CD4-positive, alpha-beta T cell (primary cell): ENCODE measurements around the gene HECW1. TPM values are rescaled to one million over a fixed set of nuclear protein-coding genes. Genes with fewer than 3 reads are reported as not detected.
A peak's percentile ranks its signal among the peaks of the same experiment; 100 is the strongest.
"Not testable (repeated sequence)": the region's sequence is repeated elsewhere in the genome, so short reads cannot be mapped to it uniquely, and the experiment has no call there.

ENCODE experiments used
- ATAC-seq: fragments of 200-7000 bp; cut with Tn5 transposase; one replicate; pipeline ENCODE4 v1.10.0; 2022; ENCODE audit warnings: mild to moderate bottlenecking; ENCODE audit not compliant: poor library complexity
- CTCF ChIA-PET: fragments of 350-600 bp; sonication (Branson Sonifier 250); formaldehyde crosslinking; loops from one replicate; lab custom pipeline; 2021; ENCODE audit warnings: antibody characterized with exemption, inconsistent platforms; lab: Charles Lee
- POLR2A ChIA-PET: fragments of 350-600 bp; sonication (Branson Sonifier 250); formaldehyde crosslinking; loops from one replicate; lab custom pipeline; 2021; ENCODE audit warnings: antibody characterized with exemption, inconsistent platforms; lab: Charles Lee
- DNase-seq, 14 experiments: peaks; one replicate each; pipeline ENCODE4 v3.0.0-alpha.2; 2013 to 2020; ENCODE audit warnings: mixed read lengths in 2 of 14
- H3K27ac ChIP-seq, 2 donors: one replicate each; pipeline versions ENCODE4 v1.5.1 to v1.7.0; 2013; ENCODE audit warnings: low read length in 2 of 2, low read depth in 1 of 2, mild to moderate bottlenecking in 1 of 2
- H3K27me3 ChIP-seq, 2 experiments: 1 replicate in 1 of 2; 2 replicates in 1 of 2; pipeline versions ENCODE4 v1.6.1 to v1.7.0; 2013; ENCODE audit warnings: low read length in 2 of 2, control low read depth in 1 of 2, mild to moderate bottlenecking in 1 of 2, moderate library complexity in 1 of 2; ENCODE audit not compliant: insufficient read depth in 2 of 2, control insufficient read depth in 1 of 2
- H3K36me3 ChIP-seq: one replicate; pipeline ENCODE4 v1.6.1; 2013; ENCODE audit warnings: low read length, control low read depth; ENCODE audit not compliant: insufficient read depth
- H3K4me1 ChIP-seq: one replicate; pipeline ENCODE4 v1.6.1; 2013; ENCODE audit warnings: low read length, control low read depth; ENCODE audit not compliant: insufficient read depth
- H3K4me3 ChIP-seq: one replicate; pipeline ENCODE4 v1.5.1; 2013; ENCODE audit warnings: mild to moderate bottlenecking, low read length, moderate library complexity
- H3K9me3 ChIP-seq, 2 experiments: 1 replicate in 1 of 2; 2 replicates in 1 of 2; pipeline versions ENCODE4 v1.6.1 to v1.7.0; 2013; ENCODE audit warnings: low read length in 2 of 2, mild to moderate bottlenecking in 2 of 2, control low read depth in 1 of 2, moderate library complexity in 1 of 2; ENCODE audit not compliant: control insufficient read depth in 1 of 2, insufficient read depth in 1 of 2
- H3K27ac Mint-ChIP-seq: one replicate; pipeline ENCODE4 v1.8.0; 2020; ENCODE audit warnings: mixed read lengths
- H3K27me3 Mint-ChIP-seq: one replicate; pipeline ENCODE4 v1.8.0; 2021; ENCODE audit warnings: mixed read lengths
- H3K36me3 Mint-ChIP-seq: one replicate; pipeline ENCODE4 v1.8.0; 2021; ENCODE audit warnings: low read depth, mixed read lengths
- H3K4me1 Mint-ChIP-seq: one replicate; pipeline ENCODE4 v1.8.0; 2021; ENCODE audit warnings: low read depth, mixed read lengths
- H3K4me3 Mint-ChIP-seq: one replicate; pipeline ENCODE4 v1.8.0; 2020; ENCODE audit warnings: mild to moderate bottlenecking, mixed read lengths
- H3K9me3 Mint-ChIP-seq: one replicate; pipeline ENCODE4 v1.8.0; 2020; ENCODE audit warnings: mixed read lengths
- intact Hi-C, 2 experiments: fragments of 100-400 bp; cut with DNase I in 1 of 2; cut with micrococcal nuclease in 1 of 2; formaldehyde crosslinking; loops; one replicate each; pipeline versions ENCODE4 v1.15.1 to v1.9.0; 2023 to 2025; cut with DNase I, micrococcal nuclease
- polyA plus RNA-seq, 2 donors: library from polyadenylated mRNA; unstranded; fragments of 120-200 nt; gene quantifications; one replicate each; pipeline ENCODE4 v1.2.1, GENCODE V29; 2013
- total RNA-seq, 174 experiments: library from RNA in 2 of 174; stranded (reverse) in 2 of 174; gene quantifications; one replicate each; pipeline ENCODE4 v1.2.3 and lab custom pipeline; 2021 to 2026
- TF ChIP-seq, protein P1 (sequence below): fragments of 200-600 bp; IDR thresholded peaks from one replicate; pipeline ENCODE4 v1.8.0; 2022; ENCODE audit warnings: antibody characterized with exemption, mild to moderate bottlenecking

HECW1 gene
- not detected for total RNA-seq
- polyA plus RNA-seq (2013, experiment 1 of 2) = not detected
- polyA plus RNA-seq (2013, experiment 2 of 2) = 0.03 TPM
- 0 to 0.36 (median 0) reads per million in 172 experiments for total RNA-seq (lab: John Stamatoyannopoulos, UW)

GRCh38 chr7:43112459-43112940 lies at the start of gene HECW1:
HECW1 (plus strand) TSS chr7:43112647; CDS start chr7:43243906, 131,259 bp downstream.
- Histone ChIP-seq H3K4me1 (peaks cover 7% of the 10 kb centered on the region), H3K9me3 (peaks cover 0 to 4% of the 10 kb centered on the region in 2 experiments), H3K27ac (no peak within 1 kb of the TSS), H3K27me3 (peaks cover 31 to 90% of the 10 kb centered on the region in 2 experiments), H3K36me3 (no peaks in the 10 kb centered on the region), H3K4me3 (no peak within 1 kb of the TSS)
- Mint-ChIP-seq H3K27me3 (peaks cover 86% of the 10 kb centered on the region), H3K4me1 (peaks cover 18% of the 10 kb centered on the region), H3K9me3 (no peaks in the 10 kb centered on the region), H3K36me3 (no peaks in the 10 kb centered on the region), H3K27ac (no peak within 1 kb of the TSS), H3K4me3 (peak within 1 kb of the TSS; percentile 39)
- DNase-seq (no peak), ATAC-seq (no peak)
- intact Hi-C loops = no loop called here
- ChIA-PET CTCF (no interaction called here), POLR2A (no interaction called here)
- TF ChIP-seq, protein P1, sequence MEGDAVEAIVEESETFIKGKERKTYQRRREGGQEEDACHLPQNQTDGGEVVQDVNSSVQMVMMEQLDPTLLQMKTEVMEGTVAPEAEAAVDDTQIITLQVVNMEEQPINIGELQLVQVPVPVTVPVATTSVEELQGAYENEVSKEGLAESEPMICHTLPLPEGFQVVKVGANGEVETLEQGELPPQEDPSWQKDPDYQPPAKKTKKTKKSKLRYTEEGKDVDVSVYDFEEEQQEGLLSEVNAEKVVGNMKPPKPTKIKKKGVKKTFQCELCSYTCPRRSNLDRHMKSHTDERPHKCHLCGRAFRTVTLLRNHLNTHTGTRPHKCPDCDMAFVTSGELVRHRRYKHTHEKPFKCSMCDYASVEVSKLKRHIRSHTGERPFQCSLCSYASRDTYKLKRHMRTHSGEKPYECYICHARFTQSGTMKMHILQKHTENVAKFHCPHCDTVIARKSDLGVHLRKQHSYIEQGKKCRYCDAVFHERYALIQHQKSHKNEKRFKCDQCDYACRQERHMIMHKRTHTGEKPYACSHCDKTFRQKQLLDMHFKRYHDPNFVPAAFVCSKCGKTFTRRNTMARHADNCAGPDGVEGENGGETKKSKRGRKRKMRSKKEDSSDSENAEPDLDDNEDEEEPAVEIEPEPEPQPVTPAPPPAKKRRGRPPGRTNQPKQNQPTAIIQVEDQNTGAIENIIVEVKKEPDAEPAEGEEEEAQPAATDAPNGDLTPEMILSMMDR = no peak

- H3K27ac ChIP-seq = no peak overlapping the region
- no peak overlapping the region for H3K27ac Mint-ChIP-seq
- peak in 2 of 14 experiments; percentile 7 to 20 for DNase-seq
- H3K36me3 Mint-ChIP-seq = no peaks in the 10 kb centered on the region
- ATAC-seq = no peak
- H3K27me3 ChIP-seq = peaks cover 0 to 5% of the 10 kb centered on the region in 2 experiments
- intact Hi-C loops = no loop called here
- H3K36me3 ChIP-seq = no peaks in the 10 kb centered on the region
- H3K4me1 Mint-ChIP-seq = no peaks in the 10 kb centered on the region
- H3K27me3 Mint-ChIP-seq = peaks cover 36% of the 10 kb centered on the region
- no peak overlapping the region for H3K4me3 Mint-ChIP-seq
- no peak overlapping the region for H3K4me3 ChIP-seq
- no peaks in the 10 kb centered on the region for H3K9me3 ChIP-seq
- TF ChIP-seq, protein P1 = no peak
- CTCF ChIA-PET = no interaction called here
- POLR2A ChIA-PET = no interaction called here
- no peaks in the 10 kb centered on the region for H3K9me3 Mint-ChIP-seq
- no peaks in the 10 kb centered on the region for H3K4me1 ChIP-seq
Observed at GRCh38 chr7:43071604-43072003, 40.8 kb upstream of the HECW1 start.

DNA sequence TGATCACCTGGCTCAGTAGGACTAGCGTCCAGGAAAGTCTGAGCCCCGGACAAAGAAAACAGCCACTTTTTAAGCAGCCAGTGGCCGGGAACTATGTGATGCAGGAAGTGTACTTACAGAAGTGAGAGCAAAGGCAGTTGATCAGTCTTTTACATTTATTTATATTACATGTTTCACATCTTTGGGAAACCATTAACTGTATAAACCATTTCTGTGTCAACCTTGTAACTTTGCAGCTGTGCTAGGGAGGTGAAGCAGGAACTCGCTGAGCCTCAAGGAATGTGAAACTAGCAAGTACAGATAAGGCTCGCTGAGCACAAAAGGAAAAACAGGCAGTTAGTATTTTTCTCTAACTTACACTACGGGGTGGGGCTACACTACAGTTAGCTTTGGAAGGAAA lies 39.9 kb upstream of the HECW1 start:
- Mint-ChIP-seq H3K9me3 (no peaks in the 10 kb centered on the region), H3K4me1 (no peaks in the 10 kb centered on the region), H3K27ac (no peak overlapping the region), H3K36me3 (no peaks in the 10 kb centered on the region), H3K4me3 (no peak overlapping the region), H3K27me3 (peaks cover 29% of the 10 kb centered on the region)
- ATAC-seq (no peak), DNase-seq (no peak)
- H3K4me1 ChIP-seq = no peaks in the 10 kb centered on the region
- ChIA-PET CTCF (no interaction called here), POLR2A (no interaction called here)
- no peak overlapping the region for H3K4me3 ChIP-seq
- H3K9me3 ChIP-seq = peaks cover 0 to 3% of the 10 kb centered on the region in 2 experiments
- no peak overlapping the region for H3K27ac ChIP-seq
- peaks cover 0 to 5% of the 10 kb centered on the region in 2 experiments for H3K27me3 ChIP-seq
- H3K36me3 ChIP-seq = no peaks in the 10 kb centered on the region
- TF ChIP-seq, protein P1 = no peak
- intact Hi-C loops = no loop called here

- ATAC-seq = not testable (repeated sequence)
Observed at GRCh38 chr7:43073811-43074210, 38.6 kb upstream of the HECW1 start.

More at GRCh38 chr7:43073811-43074210, 38.6 kb upstream of the HECW1 start:
- H3K27me3 ChIP-seq, intact Hi-C loops, H3K27ac Mint-ChIP-seq, H3K36me3 Mint-ChIP-seq, DNase-seq, CTCF ChIA-PET, H3K36me3 ChIP-seq, H3K9me3 Mint-ChIP-seq, POLR2A ChIA-PET, H3K9me3 ChIP-seq, H3K4me1 ChIP-seq, H3K4me1 Mint-ChIP-seq, H3K27ac ChIP-seq, H3K4me3 Mint-ChIP-seq, H3K4me3 ChIP-seq: not testable (repeated sequence)
- peaks cover 32% of the 10 kb centered on the region for H3K27me3 Mint-ChIP-seq
